HUES64 (cell line): Measurements from ENCODE around the gene SNAI3.

Source experiments
- H3K27ac ChIP-seq: 2 replicates; pipeline ENCODE4 v1.7.0; 2013; ENCODE audit warnings: low read depth, low read length, inconsistent platforms
- H3K27me3 ChIP-seq: 2 replicates; pipeline ENCODE4 v1.6.1; 2013; ENCODE audit warnings: mild to moderate bottlenecking, low read length; ENCODE audit not compliant: insufficient read depth
- H3K36me3 ChIP-seq: 2 replicates; pipeline ENCODE4 v1.6.1; 2013; ENCODE audit warnings: mild to moderate bottlenecking, low read length; ENCODE audit not compliant: insufficient read depth
- H3K4me1 ChIP-seq: 2 replicates; pipeline ENCODE4 v1.6.1; 2013; ENCODE audit warnings: mild to moderate bottlenecking, low read length, moderate library complexity; ENCODE audit not compliant: insufficient read depth
- H3K4me3 ChIP-seq: 2 replicates; pipeline ENCODE4 v1.5.1; 2013; ENCODE audit warnings: mild to moderate bottlenecking, low read length, moderate library complexity
- H3K9ac ChIP-seq: 2 replicates; pipeline ENCODE4 v1.6.1; 2013; ENCODE audit warnings: mild to moderate bottlenecking, low read depth, low read length
- H3K9me3 ChIP-seq: 2 replicates; pipeline ENCODE4 v1.6.1; 2013; ENCODE audit warnings: low read depth, low read length; ENCODE audit not compliant: insufficient read depth
- WGBS: fragments of 150-250, 120-280 bp; methylation state at CpG from one replicate; pipeline ENCODE4 v1.1.7; 2013; ENCODE audit warnings: missing lambda C conversion rate; 5-methylcytosine and 5-hydroxymethylcytosine counted together

SNAI3 gene

DNA sequence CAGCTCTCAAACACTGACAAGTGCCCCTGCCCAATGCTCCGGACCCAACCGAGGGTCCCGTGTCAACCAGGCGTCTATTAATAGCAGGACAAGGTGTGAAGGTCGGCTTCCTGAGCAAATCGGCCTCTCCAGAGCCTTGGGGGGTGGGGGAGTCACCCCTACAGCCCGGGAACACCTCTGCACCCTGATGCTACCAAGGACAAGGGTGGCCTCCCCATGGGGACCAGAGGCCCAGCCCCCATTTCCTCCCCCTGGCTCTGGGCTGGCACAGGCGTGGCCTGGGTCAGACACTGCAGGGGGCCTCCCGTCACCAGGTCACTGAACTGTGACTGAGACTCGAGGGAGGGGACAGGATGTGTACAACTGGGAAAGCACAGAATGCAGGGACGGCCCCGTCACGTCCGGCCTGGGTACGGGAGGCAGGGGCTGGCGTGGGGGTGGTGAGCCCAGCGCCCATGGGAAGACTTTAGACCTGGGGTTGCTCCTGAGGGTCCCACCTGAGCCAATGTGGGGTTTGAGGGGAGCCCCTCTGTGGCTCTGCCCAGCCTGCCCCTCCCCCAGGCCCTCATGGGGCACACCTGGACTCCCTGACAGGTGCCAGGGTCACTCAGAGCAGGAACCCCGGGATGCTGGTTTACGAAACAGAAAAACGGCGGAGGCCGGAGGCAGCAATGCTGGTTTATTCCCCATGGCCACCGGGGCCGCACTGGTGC lies 34.9 kb downstream of the SNAI3 start:
- no peak overlapping the region; the same call in 1 of the 2 replicates for H3K27ac ChIP-seq
- peak overlapping the region; percentile 5; the same call in 1 of the 2 replicates for H3K9ac ChIP-seq
- H3K36me3 ChIP-seq: peaks cover 36% of the 10 kb centered on the region
- no peaks in the 10 kb centered on the region for H3K9me3 ChIP-seq
- WGBS: 49% methylated on average over 24 of the region's 24 CpGs
- H3K27me3 ChIP-seq: no peaks in the 10 kb centered on the region
- peak overlapping the region; percentile 89 for H3K4me3 ChIP-seq
- H3K4me1 ChIP-seq: peaks cover 12% of the 10 kb centered on the region; the same call in 1 of the 2 replicates

DNA sequence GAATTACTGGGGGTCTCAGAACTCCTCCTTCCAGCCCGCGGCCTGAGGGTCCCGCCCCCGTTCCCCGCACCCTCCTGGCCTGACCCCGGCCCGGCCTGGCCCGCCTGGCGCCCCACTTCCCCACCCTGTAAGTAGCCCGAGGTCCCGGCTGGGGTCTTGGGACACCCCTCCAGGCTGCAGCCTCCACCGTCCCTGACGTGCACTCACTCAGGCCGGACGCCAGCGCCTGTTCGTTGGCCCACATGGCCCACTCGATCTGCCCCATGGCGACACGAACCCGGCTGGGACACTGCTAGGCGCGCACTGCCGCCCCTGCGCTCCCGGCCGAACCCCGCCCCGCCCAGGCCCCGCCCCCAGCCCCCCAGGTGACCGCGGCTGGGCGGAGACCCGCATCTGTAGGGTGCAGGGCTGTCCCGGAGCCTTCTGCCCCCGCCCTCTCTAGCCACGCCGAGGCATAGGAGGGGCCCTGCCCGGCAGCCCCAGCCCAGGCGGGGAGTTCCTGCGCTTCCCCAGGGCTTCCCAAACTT lies 35.5 kb downstream of the SNAI3 start, which contains the start of gene CYBA:
Gene CYBA (minus strand): TSS at position 305 of the 527 bp plus-strand sequence. CDS start 40 bp downstream, at position 265.
- Histone ChIP-seq H3K4me1 (peaks cover 12% of the 10 kb centered on the region; the same call in 1 of the 2 replicates), H3K9me3 (no peaks in the 10 kb centered on the region), H3K36me3 (peaks cover 34% of the 10 kb centered on the region), H3K27me3 (no peaks in the 10 kb centered on the region), H3K9ac (peak within 1 kb of the TSS; percentile 85), H3K4me3 (peak within 1 kb of the TSS; percentile 89), H3K27ac (peak within 1 kb of the TSS; percentile 64; the same call in 1 of the 2 replicates)
- WGBS: under 1% methylated on average over 41 of the region's 41 CpGs

DNA sequence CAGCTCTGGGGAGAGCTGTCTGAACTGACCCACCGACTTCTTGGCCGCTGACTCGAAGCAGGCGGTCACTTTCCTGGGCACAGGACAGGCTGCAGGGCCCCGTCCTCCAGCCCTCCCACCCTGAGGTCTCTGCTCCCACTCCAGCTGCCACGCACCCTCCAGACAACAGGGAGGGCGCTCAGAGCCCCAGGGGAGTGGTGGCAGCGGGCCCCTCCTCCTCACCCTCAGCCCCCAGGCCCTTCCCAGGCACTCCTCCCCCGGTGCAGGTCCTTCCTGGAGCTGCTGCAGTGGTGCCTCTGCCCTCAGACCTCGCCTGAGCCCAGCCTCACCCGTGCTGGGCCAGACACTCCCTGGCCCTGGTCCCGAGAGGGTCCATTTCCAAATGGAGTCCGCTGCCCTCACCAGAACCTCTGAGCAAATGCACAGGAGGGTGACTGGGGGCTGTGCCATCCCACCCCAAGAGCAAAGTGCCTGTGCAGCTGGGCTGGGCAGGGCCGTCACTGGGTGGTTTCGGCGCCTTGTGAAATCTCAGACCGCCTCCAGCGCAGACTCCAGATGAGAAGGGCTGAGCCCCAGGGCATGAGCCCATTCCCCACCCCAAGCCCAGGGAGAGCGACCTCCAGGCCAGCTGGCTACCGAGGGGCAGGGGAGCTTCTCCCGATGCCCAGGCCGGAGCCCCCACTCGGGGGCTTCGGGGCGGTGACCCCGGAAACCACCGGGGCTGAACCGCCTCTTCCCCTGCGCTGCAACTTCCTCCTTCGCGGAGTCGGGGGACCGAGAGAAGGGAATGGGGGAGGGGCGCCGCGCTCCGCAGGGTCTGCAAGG lies 36.2 kb downstream of the SNAI3 start:
- Histone ChIP-seq H3K36me3 (peaks cover 27% of the 10 kb centered on the region), H3K27me3 (no peaks in the 10 kb centered on the region), H3K4me1 (peaks cover 12% of the 10 kb centered on the region; the same call in 1 of the 2 replicates), H3K9me3 (no peaks in the 10 kb centered on the region), H3K9ac (peak overlapping the region; percentile 85), H3K4me3 (peak overlapping the region; percentile 89), H3K27ac (peak overlapping the region; percentile 64; the same call in 1 of the 2 replicates)
- 15% methylated on average over 37 of the region's 37 CpGs for WGBS

DNA sequence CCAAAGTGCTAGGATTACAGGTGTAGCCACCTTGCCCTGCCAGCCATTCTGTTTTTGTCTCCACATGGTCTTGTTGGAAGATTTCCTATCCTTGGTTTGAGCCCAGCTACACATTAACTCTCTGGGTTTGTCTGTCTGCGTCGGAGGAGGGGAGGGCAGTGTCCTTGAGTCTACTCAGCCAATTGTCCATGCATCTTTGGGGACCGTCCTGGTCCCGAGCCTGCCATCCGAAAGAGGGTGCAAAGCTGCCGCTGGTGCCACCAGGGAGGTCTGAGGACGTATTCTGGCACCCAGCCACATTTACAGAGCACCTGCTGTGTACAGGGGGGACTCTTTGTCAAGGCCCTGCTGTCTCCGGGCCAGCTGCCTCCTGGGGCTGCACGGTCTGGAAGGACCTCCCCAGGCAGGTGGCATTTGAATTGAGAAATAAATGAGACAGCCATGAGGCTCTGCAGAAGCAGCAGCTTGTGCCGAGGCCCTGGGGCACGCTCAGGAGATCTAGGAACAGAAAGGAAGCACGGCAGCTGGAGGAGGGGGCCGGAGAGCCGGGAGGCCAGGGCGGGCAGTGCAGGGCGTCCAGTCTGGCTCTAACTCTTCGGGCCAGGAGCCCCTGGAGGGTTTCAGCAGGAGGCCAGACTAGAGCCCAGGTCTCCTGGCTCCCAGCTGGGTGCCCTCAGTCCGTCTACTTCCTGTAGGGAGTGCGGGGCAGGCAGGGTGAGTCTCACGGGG lies 36.9 kb downstream of the SNAI3 start:
- no peaks in the 10 kb centered on the region for H3K9me3 ChIP-seq
- WGBS: 84% methylated on average over 20 of the region's 20 CpGs
- peaks cover 20% of the 10 kb centered on the region for H3K36me3 ChIP-seq
- H3K27me3 ChIP-seq: no peaks in the 10 kb centered on the region
- no peak overlapping the region for H3K27ac ChIP-seq
- peak overlapping the region; percentile 89 for H3K4me3 ChIP-seq
- 0 out of 2 replicates have a peak overlapping the region, but pooled peaks have one; percentile 85 for H3K9ac ChIP-seq
- H3K4me1 ChIP-seq: peaks cover 12% of the 10 kb centered on the region; the same call in 1 of the 2 replicates

DNA sequence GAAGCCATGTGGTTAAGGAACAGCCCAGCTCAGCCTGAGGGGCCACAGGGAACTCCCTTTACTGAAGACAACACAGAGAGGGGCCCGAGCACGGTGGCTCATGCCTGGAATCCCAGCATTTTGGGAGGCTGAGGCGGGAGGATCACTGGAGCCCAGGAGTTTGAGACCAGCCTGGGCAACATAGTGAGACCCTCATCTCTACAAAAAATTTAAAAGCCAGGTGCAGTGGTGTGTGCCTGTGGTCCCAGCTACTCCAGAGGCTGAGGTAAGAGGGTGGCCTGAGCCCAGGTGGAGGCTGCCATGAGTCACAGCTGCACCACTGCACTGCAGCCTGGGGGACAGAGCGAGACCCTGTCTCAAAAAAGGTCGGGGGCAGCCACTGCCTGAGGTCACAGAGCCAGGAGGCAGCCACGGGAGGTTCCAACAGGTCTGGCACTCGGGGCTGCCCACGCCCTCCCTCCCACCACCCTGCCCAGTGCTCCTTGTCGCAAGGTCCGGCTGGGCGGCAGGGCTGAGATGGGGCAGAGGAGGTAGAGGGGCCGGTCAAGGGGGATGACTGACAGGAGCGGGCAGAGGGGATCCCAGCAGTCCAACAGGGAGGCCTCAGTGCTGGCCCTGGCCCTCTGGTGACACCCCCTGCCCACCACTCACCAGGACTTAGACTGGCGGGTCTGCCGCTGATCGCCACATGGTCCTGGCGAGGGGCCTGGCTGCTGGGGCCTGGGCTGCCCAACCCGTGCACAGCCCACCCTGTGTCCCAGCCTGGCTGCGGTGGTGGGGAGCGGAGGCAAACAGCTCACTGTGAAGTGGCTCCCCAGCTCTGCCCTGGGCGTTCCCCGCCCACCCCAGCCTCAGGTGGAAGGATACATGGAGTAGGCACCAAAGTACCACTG lies 38.9 kb downstream of the SNAI3 start:
- H3K27ac ChIP-seq: no peak overlapping the region
- H3K4me1 ChIP-seq: peaks cover 12% of the 10 kb centered on the region; the same call in 1 of the 2 replicates
- H3K27me3 ChIP-seq: no peaks in the 10 kb centered on the region
- no peaks in the 10 kb centered on the region for H3K9me3 ChIP-seq
- H3K9ac ChIP-seq: no peak overlapping the region
- H3K36me3 ChIP-seq: 0 out of 2 replicates have a peak, but pooled peaks cover 5% of the 10 kb centered on the region
- no peak overlapping the region for H3K4me3 ChIP-seq
- WGBS: 93% methylated on average over 22 of the region's 22 CpGs

DNA sequence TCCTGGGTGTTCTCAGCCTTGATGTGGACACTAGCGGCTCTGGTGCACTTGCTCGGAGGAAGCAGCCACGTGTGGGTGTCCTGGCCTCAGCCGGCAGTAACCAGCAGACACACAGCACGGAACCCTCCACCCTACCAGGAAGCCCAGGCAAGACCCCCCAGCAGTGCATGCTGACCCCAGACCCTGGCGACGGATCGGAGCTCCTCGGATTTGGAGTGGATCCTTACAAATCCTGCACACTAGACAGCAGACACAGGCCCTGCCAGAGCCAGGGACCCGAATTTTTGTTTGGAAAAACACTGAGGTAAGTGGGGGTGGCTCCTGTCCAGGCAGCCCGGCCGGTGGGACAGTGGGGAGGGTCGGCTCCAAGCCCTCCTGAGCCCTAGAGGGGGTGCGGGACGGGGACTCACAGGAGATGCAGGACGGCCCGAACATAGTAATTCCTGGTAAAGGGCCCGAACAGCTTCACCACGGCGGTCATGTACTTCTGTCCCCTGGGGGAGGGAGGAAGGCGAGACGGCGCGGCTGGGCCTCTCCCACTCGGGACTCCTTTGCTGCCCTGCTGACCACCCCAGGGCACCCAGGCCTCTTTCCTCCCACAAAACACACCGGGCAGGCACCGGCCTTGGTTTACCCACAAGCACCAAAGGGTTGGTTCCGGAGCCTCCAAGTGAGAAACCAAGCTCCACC lies 39.8 kb downstream of the SNAI3 start:
- Histone ChIP-seq H3K27me3 (no peaks in the 10 kb centered on the region), H3K27ac (no peak overlapping the region), H3K4me3 (no peak overlapping the region), H3K9me3 (no peaks in the 10 kb centered on the region), H3K36me3 (0 out of 2 replicates have a peak, but pooled peaks cover 3% of the 10 kb centered on the region), H3K4me1 (peaks cover 10% of the 10 kb centered on the region; the same call in 1 of the 2 replicates), H3K9ac (no peak overlapping the region)
- WGBS: 92% methylated on average over 28 of the region's 28 CpGs

DNA sequence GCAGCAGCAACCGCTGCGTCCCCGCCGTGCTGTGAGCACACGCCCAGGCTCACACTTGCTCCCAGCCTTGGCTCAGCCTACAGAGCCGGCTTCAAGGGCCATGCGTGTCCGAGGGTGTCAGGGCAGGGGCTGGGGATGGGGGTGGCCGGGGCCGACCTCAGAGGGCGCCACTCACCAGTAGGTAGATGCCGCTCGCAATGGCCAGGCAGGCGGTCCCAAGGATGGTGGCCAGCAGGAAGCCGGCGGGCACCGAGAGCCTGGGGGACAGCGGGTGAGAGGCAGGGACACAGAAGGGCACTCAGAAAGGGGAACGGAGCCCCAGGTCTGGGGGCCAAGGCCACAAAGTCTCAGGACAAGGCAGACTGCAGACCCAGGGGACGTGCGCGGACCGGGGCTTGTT lies 40.4 kb downstream of the SNAI3 start:
- H3K27ac ChIP-seq: no peak overlapping the region
- H3K36me3 ChIP-seq: 0 out of 2 replicates have a peak, but pooled peaks cover 3% of the 10 kb centered on the region
- no peaks in the 10 kb centered on the region for H3K27me3 ChIP-seq
- H3K4me1 ChIP-seq: peaks cover 6% of the 10 kb centered on the region; the same call in 1 of the 2 replicates
- 89% methylated on average over 23 of the region's 23 CpGs for WGBS
- H3K9ac ChIP-seq: no peak overlapping the region
- H3K9me3 ChIP-seq: no peaks in the 10 kb centered on the region
- no peak overlapping the region for H3K4me3 ChIP-seq

DNA sequence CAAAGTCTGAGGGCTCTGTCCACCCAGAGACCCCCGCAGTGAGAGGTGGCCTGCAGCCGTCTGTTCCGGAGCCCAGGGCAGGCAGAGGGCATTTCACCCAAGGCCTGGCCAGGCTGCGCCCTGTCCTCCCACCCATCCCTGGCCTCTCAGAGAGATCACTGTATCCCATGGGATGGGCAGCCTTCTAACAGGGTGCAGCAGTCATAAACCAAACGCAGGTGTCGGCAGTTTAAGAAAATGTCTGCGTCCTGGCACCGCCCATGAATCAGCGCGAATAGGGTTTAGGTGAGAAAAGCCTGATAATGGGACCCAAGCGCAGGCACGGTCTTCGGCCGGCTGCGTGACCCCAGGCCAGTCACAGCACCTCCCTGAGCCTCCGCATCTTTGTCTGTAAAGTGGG lies 40.9 kb downstream of the SNAI3 start:
- no peaks in the 10 kb centered on the region for H3K9me3 ChIP-seq
- no peak overlapping the region for H3K27ac ChIP-seq
- H3K4me3 ChIP-seq: no peak overlapping the region
- WGBS: 97% methylated on average over 16 of the region's 16 CpGs
- H3K27me3 ChIP-seq: no peaks in the 10 kb centered on the region; the same call in 1 of the 2 replicates
- no peak overlapping the region for H3K9ac ChIP-seq
- H3K4me1 ChIP-seq: peaks cover 6% of the 10 kb centered on the region; the same call in 1 of the 2 replicates
- 0 out of 2 replicates have a peak, but pooled peaks cover 3% of the 10 kb centered on the region for H3K36me3 ChIP-seq

DNA sequence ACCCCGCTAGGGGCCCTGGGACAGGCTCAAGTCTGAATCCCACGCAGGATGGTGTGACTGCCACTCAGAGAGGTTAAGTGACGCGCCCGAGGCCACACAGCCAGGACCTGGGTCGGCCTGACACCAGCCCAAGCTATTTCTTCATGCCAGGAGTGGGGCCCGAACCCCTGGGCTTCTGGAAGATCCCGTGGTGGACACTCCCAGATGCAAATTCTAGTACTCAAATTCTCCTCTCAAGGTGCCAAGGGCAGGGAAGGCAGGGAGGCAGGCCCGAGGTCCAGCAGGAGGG lies 42.7 kb downstream of the SNAI3 start:
- H3K36me3 ChIP-seq: 0 out of 2 replicates have a peak, but pooled peaks cover 3% of the 10 kb centered on the region
- no peak overlapping the region for H3K27ac ChIP-seq
- H3K9ac ChIP-seq: no peak overlapping the region
- H3K4me3 ChIP-seq: no peak overlapping the region
- 91% methylated on average over 9 of the region's 9 CpGs for WGBS
- no peaks in the 10 kb centered on the region for H3K9me3 ChIP-seq
- peaks cover 3% of the 10 kb centered on the region; the same call in 1 of the 2 replicates for H3K4me1 ChIP-seq
- H3K27me3 ChIP-seq: peaks cover 3% of the 10 kb centered on the region; the same call in 1 of the 2 replicates
